Measurements from ENCODE around the gene AQP6.

DNA sequence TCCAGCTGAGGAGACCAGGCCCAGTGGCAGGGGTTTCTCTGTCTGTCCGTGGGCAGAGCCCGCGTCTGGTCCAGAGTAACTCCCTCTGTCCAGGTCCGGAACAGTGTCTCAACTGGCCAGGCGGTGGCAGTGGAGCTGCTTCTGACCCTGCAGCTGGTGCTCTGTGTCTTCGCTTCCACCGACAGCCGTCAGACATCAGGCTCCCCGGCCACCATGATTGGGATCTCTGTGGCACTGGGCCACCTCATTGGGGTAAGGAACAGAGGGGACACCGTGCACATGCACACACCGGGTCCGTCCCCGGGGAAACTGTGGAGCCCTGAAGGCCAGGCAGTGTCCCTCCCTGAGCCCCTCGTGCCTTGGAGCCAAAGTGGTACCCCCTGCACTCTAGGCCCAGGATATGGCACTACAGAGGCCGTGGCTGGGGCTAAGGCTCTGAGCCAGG lies 1.5 kb downstream of the AQP6 start:
- no peak for TF ChIP-seq POLR2A (IDR thresholded peaks at IDR 0.05; ENCODE audit: low read depth, low read length)
- TF ChIP-seq, protein P1, sequence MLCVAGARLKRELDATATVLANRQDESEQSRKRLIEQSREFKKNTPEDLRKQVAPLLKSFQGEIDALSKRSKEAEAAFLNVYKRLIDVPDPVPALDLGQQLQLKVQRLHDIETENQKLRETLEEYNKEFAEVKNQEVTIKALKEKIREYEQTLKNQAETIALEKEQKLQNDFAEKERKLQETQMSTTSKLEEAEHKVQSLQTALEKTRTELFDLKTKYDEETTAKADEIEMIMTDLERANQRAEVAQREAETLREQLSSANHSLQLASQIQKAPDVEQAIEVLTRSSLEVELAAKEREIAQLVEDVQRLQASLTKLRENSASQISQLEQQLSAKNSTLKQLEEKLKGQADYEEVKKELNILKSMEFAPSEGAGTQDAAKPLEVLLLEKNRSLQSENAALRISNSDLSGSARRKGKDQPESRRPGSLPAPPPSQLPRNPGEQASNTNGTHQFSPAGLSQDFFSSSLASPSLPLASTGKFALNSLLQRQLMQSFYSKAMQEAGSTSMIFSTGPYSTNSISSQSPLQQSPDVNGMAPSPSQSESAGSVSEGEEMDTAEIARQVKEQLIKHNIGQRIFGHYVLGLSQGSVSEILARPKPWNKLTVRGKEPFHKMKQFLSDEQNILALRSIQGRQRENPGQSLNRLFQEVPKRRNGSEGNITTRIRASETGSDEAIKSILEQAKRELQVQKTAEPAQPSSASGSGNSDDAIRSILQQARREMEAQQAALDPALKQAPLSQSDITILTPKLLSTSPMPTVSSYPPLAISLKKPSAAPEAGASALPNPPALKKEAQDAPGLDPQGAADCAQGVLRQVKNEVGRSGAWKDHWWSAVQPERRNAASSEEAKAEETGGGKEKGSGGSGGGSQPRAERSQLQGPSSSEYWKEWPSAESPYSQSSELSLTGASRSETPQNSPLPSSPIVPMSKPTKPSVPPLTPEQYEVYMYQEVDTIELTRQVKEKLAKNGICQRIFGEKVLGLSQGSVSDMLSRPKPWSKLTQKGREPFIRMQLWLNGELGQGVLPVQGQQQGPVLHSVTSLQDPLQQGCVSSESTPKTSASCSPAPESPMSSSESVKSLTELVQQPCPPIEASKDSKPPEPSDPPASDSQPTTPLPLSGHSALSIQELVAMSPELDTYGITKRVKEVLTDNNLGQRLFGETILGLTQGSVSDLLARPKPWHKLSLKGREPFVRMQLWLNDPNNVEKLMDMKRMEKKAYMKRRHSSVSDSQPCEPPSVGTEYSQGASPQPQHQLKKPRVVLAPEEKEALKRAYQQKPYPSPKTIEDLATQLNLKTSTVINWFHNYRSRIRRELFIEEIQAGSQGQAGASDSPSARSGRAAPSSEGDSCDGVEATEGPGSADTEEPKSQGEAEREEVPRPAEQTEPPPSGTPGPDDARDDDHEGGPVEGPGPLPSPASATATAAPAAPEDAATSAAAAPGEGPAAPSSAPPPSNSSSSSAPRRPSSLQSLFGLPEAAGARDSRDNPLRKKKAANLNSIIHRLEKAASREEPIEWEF (IDR thresholded peaks at IDR 0.05; ENCODE audit: insufficient replicate concordance, low read depth, low read length): no peak
- TF ChIP-seq, protein P2, sequence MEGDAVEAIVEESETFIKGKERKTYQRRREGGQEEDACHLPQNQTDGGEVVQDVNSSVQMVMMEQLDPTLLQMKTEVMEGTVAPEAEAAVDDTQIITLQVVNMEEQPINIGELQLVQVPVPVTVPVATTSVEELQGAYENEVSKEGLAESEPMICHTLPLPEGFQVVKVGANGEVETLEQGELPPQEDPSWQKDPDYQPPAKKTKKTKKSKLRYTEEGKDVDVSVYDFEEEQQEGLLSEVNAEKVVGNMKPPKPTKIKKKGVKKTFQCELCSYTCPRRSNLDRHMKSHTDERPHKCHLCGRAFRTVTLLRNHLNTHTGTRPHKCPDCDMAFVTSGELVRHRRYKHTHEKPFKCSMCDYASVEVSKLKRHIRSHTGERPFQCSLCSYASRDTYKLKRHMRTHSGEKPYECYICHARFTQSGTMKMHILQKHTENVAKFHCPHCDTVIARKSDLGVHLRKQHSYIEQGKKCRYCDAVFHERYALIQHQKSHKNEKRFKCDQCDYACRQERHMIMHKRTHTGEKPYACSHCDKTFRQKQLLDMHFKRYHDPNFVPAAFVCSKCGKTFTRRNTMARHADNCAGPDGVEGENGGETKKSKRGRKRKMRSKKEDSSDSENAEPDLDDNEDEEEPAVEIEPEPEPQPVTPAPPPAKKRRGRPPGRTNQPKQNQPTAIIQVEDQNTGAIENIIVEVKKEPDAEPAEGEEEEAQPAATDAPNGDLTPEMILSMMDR (IDR thresholded peaks at IDR 0.05 in 2 of 3, conservative IDR thresholded peaks at IDR 0.05 in 1 of 3; ENCODE audit: control insufficient read depth in 2 of 3, extremely low read depth in 1 of 3, insufficient read depth in 1 of 3, low read depth in 3 of 3, low read length in 3 of 3): no peak
- TF ChIP-seq, protein P3, sequence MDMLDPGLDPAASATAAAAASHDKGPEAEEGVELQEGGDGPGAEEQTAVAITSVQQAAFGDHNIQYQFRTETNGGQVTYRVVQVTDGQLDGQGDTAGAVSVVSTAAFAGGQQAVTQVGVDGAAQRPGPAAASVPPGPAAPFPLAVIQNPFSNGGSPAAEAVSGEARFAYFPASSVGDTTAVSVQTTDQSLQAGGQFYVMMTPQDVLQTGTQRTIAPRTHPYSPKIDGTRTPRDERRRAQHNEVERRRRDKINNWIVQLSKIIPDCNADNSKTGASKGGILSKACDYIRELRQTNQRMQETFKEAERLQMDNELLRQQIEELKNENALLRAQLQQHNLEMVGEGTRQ (IDR thresholded peaks at IDR 0.05; ENCODE audit: borderline replicate concordance, low read depth, low read length): no peak
